Stimulated activated CD4-positive, alpha-beta T cell treated with anti-CD3 and anti-CD28 coated beads, Interleukin-15, amount 100 ng/mL, for 1 hour (primary cell): ENCODE measurements around the gene CUL9.
A peak's percentile ranks its signal among the peaks of the same experiment; 100 is the strongest.

Experiments used
- DNase-seq, 2 donors: peaks; one replicate each; pipeline ENCODE4 v3.0.0-alpha.2; 2020; ENCODE audit warnings: low read depth in 1 of 2, low spot score in 1 of 2

Gene CUL9

GRCh38 chr6:43254138-43254817 lies 72.3 kb downstream of the CUL9 start:
- no peak for DNase-seq

- DNase-seq, result no peak
These were observed 72.8 kb downstream of the CUL9 start for GRCh38 chr6:43254846-43255245.

GRCh38 chr6:43255408-43256054 lies 73.5 kb downstream of the CUL9 start:
- no peak for DNase-seq

GRCh38 chr6:43256670-43257366 lies 74.8 kb downstream of the CUL9 start:
- DNase-seq, result no peak

GRCh38 chr6:43257367-43258145 lies 75.6 kb downstream of the CUL9 start:
- no peak for DNase-seq

- DNase-seq, result no peak
These were observed 76.2 kb downstream of the CUL9 start for GRCh38 chr6:43258180-43258579.

GRCh38 chr6:43258807-43259686 lies 77.1 kb downstream of the CUL9 start:
- DNase-seq, result no peak

- no peak for DNase-seq
These were observed 78.8 kb downstream of the CUL9 start for GRCh38 chr6:43260791-43261190.

GRCh38 chr6:43261198-43261597 lies 79.2 kb downstream of the CUL9 start:
- DNase-seq, result no peak

GRCh38 chr6:43262000-43262779 lies 80.2 kb downstream of the CUL9 start:
- no peak for DNase-seq

GRCh38 chr6:43262780-43263313 lies 80.9 kb downstream of the CUL9 start:
- DNase-seq, result no peak

- DNase-seq, result peak; percentile 60 to 61
These were observed 81.5 kb downstream of the CUL9 start for GRCh38 chr6:43263314-43264178.

GRCh38 chr6:43264599-43265145 lies 82.7 kb downstream of the CUL9 start:
- DNase-seq, result no peak

- DNase-seq, result no peak
These were observed 83.6 kb downstream of the CUL9 start for GRCh38 chr6:43265564-43265963.

- DNase-seq, result no peak
These were observed 85.8 kb downstream of the CUL9 start for GRCh38 chr6:43267619-43268354.

- no peak for DNase-seq
These were observed 86.3 kb downstream of the CUL9 start for GRCh38 chr6:43268355-43268700.

- DNase-seq, result no peak
These were observed 86.8 kb downstream of the CUL9 start for GRCh38 chr6:43268782-43269272.
